Activated naive CD4-positive, alpha-beta T cell treated with anti-CD3 and anti-CD28 coated beads, Interleukin-2, amount 10 ng/mL, durations not matched to agents 7 days and 5 days (primary cell): ENCODE results near the gene DYNC1LI2.
A peak's percentile ranks its signal among the peaks of the same experiment; 100 is the strongest.

Experiments used
- CTCF ChIA-PET: fragments of 350-600 bp; sonication (Branson Sonifier 250); formaldehyde crosslinking; loops from one replicate; lab custom pipeline; 2021; ENCODE audit warnings: antibody characterized with exemption; lab: Charles Lee
- DNase-seq: peaks from one replicate; pipeline ENCODE4 v3.0.0-alpha.2; 2020
- H3K27ac Mint-ChIP-seq: one replicate; pipeline ENCODE4 v1.8.0; 2021; ENCODE audit warnings: mild to moderate bottlenecking, moderate library complexity, mixed read lengths
- H3K27me3 Mint-ChIP-seq: one replicate; pipeline ENCODE4 v1.8.0; 2021; ENCODE audit warnings: mild to moderate bottlenecking, mixed read lengths
- H3K36me3 Mint-ChIP-seq: one replicate; pipeline ENCODE4 v1.8.0; 2021; ENCODE audit warnings: mixed read lengths
- H3K4me1 Mint-ChIP-seq: one replicate; pipeline ENCODE4 v1.8.0; 2021; ENCODE audit warnings: mixed read lengths
- H3K4me3 Mint-ChIP-seq: one replicate; pipeline ENCODE4 v1.8.0; 2021; ENCODE audit warnings: mild to moderate bottlenecking, moderate library complexity, mixed read lengths
- H3K9me3 Mint-ChIP-seq: one replicate; pipeline ENCODE4 v1.8.0; 2021; ENCODE audit warnings: mixed read lengths

The DYNC1LI2 gene

DNA sequence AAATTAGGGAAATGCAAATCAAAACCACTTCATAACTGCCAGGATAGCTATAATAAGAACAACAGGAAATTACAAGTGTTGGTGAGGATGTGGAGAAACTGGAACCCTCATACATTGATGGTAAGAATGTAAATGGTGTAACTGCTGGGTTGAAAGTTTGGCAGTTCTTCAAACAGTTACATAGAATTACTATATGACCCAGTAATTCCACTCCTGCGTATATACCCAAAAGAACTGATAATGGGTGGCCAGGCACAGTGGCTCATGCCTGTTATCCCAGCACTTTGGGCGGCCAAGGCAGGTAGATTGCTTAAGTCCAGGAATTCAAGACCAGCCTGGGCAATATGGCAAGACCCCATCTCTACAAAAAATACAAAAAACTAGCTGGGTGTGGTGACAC lies 50.4 kb downstream of the DYNC1LI2 start:
- CTCF ChIA-PET: interaction anchor here (1.8 kb wide), 1 partner anchor 130 kb away, joined by 4 read pairs; the partner anchor contains the start of gene NAE1
- Mint-ChIP-seq H3K4me3 (no peak overlapping the region), H3K4me1 (peaks cover 8% of the 10 kb centered on the region), H3K27me3 (peaks cover 63% of the 10 kb centered on the region), H3K27ac (no peak overlapping the region), H3K9me3 (peaks cover 2% of the 10 kb centered on the region), H3K36me3 (no peaks in the 10 kb centered on the region)
- DNase-seq: no peak

DNA sequence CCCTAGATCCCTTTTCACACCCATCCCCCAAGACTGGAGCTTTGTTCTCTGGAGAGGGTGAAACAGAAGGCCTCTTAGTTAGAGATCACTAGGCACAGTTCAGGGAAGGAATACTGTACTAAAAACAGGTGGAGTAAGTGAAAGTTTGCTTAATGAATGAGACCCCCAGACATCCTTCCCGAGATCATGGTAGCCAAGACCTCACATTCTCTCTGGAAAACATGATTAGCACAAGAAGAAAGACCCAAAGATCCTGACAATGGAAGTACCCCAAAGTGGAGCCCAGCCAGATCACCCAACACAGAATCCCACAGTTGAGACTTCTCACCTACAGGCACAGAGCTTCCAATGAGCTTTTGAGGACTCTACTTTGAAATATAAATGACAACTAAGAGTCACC lies 51.5 kb downstream of the DYNC1LI2 start:
- CTCF ChIA-PET: interaction anchor here (1.8 kb wide), 2 partner anchors 92 to 131 kb away, joined by 4 to 8 read pairs; partner anchors contain the start of gene NAE1
- H3K36me3 Mint-ChIP-seq: no peaks in the 10 kb centered on the region
- H3K9me3 Mint-ChIP-seq: peaks cover 2% of the 10 kb centered on the region
- peaks cover 18% of the 10 kb centered on the region for H3K4me1 Mint-ChIP-seq
- DNase-seq: no peak
- no peak overlapping the region for H3K4me3 Mint-ChIP-seq
- H3K27ac Mint-ChIP-seq: no peak overlapping the region
- peaks cover 73% of the 10 kb centered on the region for H3K27me3 Mint-ChIP-seq

DNA sequence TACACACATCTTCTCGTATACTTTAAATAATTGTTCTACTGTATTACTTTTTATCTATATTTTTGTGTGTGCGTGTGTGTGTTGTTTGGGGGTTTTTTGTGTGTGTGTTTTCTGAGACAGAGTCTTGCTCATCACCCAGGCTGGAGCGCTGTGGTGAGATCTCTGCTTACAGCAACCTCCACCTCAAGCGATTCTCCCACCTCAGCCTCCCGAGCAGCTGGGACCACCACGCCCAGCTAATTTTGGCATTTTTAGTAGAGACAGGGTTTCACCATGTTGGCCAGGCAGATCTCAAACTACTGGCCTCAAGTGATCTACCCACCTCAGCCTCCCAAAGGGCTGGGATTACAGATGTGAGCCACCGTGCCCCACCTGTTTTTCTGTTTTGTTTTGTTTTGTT lies 53.4 kb downstream of the DYNC1LI2 start:
- peaks cover 2% of the 10 kb centered on the region for H3K9me3 Mint-ChIP-seq
- CTCF ChIA-PET: interaction anchor here (0.9 to 1.8 kb wide), 6 partner anchors 11 to 170 kb away, joined by 3 to 8 read pairs (median 4); partner anchors contain the start of gene DYNC1LI2
- peaks cover 20% of the 10 kb centered on the region for H3K4me1 Mint-ChIP-seq
- H3K4me3 Mint-ChIP-seq: no peak overlapping the region
- DNase-seq: no peak
- no peak overlapping the region for H3K27ac Mint-ChIP-seq
- no peaks in the 10 kb centered on the region for H3K36me3 Mint-ChIP-seq
- H3K27me3 Mint-ChIP-seq: peaks cover 73% of the 10 kb centered on the region

DNA sequence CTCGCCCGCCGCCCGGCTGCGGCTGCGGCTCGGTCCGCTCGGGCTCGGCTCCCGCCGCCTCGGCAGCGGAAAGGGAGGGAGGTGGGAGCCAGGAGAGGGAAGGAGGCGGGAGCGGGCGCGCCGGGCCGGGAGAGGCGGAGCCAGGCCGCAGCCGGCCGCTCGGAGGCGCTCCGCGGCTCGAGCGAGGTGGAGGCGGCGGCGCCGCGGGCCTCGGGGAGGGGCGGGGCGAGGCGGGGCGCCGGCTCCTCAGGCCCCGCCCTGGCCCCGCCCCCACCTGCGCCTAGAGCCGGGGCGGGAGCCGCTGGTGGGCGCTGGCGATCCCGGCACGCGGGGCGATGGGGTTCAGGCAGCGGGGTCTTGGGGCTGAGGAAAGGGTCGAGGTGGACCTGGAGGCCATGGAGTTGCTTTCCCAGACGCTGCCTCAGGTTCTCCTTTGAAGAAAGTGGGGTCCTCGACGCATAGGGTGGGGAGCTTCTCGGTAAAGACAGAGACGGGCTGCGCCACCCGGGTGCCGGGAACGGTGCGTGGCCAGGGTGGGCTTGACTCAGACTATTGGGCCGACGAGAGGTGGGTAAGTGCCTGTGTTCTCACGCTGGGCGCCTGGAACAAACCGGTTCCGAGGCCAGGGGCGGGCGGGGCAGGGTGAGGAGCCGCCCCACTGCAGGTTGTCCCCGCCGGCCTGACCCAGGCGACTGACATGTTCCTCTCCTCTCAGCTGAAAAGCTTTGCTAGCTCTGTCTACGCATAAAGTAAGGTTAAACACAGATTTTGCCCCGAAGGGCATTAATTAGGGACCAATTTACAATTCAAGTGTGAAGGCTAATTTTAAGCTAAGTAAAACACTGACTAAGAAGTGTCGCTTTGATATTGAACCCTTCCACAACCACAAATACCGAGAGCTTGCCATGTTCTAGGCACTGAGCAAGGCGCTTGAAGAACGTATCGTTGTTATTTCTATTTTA lies 54.5 kb downstream of the DYNC1LI2 start, which contains the start of gene CMTM4:
Gene CMTM4, minus strand, starts transcription at position 75 of the 962 bp plus-strand sequence. CDS start 218 bp downstream, outside the sequence.
- Mint-ChIP-seq H3K36me3 (no peaks in the 10 kb centered on the region), H3K27ac (no peak within 1 kb of the TSS), H3K4me1 (peaks cover 20% of the 10 kb centered on the region), H3K4me3 (peak within 1 kb of the TSS; percentile 72), H3K9me3 (peaks cover 2% of the 10 kb centered on the region), H3K27me3 (peaks cover 67% of the 10 kb centered on the region)
- CTCF ChIA-PET: interaction anchor here (0.9 to 1.3 kb wide), 4 partner anchors 10 to 171 kb away, joined by 3 to 5 read pairs (median 4); no protein-coding TSS in a partner anchor
- DNase-seq: peak; percentile 80

DNA sequence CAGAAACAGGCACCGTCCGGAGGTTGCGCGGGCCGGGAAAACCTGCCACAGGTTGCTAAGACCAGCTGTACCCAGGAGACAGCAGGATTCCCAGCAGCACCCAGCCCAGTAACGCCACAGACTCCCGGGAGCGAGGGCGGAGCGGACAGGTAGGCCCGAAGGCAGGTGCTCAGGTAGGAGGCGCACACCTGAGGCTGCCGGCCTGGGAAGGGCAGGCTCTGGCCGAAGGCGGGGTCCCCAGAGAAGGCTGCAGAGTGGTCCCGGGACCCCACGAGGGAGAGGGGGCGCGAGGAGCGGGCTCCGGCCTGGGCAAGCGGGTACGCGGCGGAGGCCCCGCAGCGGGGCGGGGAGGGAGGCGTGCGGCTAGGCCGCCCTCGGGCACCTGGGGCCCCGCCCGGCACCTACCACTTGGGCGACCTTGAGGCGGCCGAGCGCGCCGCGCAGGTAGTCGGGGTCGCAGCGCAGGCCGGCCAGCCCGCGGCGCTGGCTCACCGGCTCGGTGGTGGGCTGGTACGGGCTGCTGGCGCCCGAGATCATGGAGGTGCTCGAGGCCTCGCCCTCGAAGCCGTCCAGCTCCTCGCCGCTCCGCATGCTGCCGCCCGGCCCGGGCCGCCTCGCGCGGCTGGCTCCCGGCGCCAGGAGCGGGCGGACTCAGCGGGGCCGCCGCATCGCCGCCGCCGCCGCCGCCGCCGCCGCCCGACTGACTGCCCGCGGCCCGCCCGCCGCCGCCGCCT lies 55.3 kb downstream of the DYNC1LI2 start:
- CTCF ChIA-PET: interaction anchor here (1.1 kb wide), 1 partner anchor 25 kb away, joined by 3 read pairs; no protein-coding TSS in a partner anchor
- peaks cover 71% of the 10 kb centered on the region for H3K27me3 Mint-ChIP-seq
- no peak overlapping the region for H3K27ac Mint-ChIP-seq
- peak; percentile 33 for DNase-seq
- H3K9me3 Mint-ChIP-seq: peaks cover 2% of the 10 kb centered on the region
- peak overlapping the region; percentile 72 for H3K4me3 Mint-ChIP-seq
- H3K4me1 Mint-ChIP-seq: peaks cover 20% of the 10 kb centered on the region
- H3K36me3 Mint-ChIP-seq: no peaks in the 10 kb centered on the region

DNA sequence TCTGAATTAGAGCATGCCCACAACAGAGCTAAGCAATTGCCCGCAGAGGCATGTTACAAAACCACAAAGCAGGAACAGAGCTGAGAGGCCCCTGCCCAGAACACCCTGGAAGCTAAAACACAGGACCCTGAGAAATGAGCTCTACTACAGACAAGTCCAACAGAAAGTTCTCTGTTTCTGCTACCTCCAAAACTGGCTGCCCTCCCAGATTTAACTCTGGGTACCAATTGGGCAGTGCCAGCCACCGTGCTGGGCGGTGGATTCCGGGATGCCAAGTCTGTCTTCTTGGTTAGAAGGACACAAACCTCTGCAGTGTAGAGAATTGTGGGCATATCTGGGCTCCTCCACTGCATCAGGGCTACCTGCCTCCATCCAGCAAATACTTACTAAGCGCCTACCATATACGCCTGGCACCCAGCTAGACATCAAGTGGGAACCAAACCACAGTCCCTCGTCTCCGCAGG lies 55.9 kb downstream of the DYNC1LI2 start:
- Mint-ChIP-seq H3K27ac (no peak overlapping the region), H3K4me3 (peak overlapping the region; percentile 72), H3K27me3 (peaks cover 74% of the 10 kb centered on the region), H3K4me1 (peaks cover 16% of the 10 kb centered on the region), H3K36me3 (no peaks in the 10 kb centered on the region), H3K9me3 (no peaks in the 10 kb centered on the region)
- CTCF ChIA-PET: interaction anchor here (1.1 to 1.3 kb wide), 2 partner anchors 26 to 44 kb away, joined by 3 read pairs; no protein-coding TSS in a partner anchor
- no peak for DNase-seq

DNA sequence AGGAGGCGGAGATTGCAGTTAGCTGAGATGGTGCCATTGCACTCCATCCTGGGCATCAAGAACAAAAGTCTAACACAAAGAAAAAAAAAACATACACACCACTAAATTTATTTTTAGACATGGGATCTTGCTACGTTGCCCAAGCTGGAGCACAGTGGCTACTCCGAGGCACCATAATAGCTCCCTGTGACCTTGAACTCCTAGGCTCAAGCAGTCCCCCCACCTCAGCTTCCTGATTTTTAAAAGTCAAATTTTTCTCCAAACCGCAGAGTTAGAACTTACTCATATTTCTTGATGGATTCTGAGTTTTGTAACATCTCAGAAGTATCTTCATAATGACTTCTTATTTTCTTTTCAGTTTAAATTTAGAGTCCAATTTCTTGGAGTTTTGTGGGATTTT lies 58.3 kb downstream of the DYNC1LI2 start:
- peaks cover 54% of the 10 kb centered on the region for H3K27me3 Mint-ChIP-seq
- no peak overlapping the region for H3K4me3 Mint-ChIP-seq
- H3K4me1 Mint-ChIP-seq: peaks cover 16% of the 10 kb centered on the region
- no peaks in the 10 kb centered on the region for H3K9me3 Mint-ChIP-seq
- no peak for DNase-seq
- H3K27ac Mint-ChIP-seq: no peak overlapping the region
- CTCF ChIA-PET: no interaction called here
- H3K36me3 Mint-ChIP-seq: no peaks in the 10 kb centered on the region

DNA sequence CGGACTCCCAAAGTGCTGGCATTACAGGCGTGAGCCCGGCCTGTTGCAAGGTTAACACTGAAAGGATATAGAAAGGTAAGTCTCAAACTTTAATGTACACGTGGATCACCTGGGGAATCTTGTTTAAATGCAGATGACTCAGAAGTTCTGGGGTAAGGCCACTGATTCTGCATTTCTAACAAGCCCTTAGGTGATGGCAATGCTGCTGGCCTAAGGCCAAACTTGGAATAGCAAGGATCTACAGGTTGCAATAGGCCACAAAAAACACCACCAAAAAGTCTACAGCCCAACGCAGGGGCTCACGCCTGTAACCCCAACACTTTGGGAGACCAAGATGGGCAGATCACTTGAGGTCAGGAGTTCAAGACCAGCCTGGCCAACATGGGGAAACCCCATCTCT lies 59.1 kb downstream of the DYNC1LI2 start:
- no peak overlapping the region for H3K4me3 Mint-ChIP-seq
- H3K9me3 Mint-ChIP-seq: no peaks in the 10 kb centered on the region
- H3K36me3 Mint-ChIP-seq: no peaks in the 10 kb centered on the region
- no peak for DNase-seq
- H3K27ac Mint-ChIP-seq: no peak overlapping the region
- H3K27me3 Mint-ChIP-seq: peaks cover 46% of the 10 kb centered on the region
- CTCF ChIA-PET: no interaction called here
- H3K4me1 Mint-ChIP-seq: peaks cover 15% of the 10 kb centered on the region

DNA sequence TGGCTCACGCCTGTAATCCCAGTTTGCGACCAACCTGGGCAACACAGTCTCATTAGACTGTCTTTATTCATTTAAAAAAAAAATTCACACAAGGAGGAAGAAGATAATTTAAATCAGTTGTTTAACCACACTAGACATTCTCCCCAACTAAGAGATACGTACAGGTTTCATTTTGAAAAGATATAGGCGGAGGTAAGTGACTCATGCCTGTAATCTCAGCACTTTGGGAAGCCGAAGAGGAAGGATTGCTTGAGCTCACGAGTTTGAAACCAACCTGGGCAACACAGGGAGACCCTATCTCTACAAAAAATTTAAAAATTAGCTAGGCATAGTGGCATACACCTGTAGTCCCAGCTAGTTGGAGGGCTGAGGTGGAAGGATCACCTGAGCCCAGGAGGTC lies 60.2 kb downstream of the DYNC1LI2 start:
- no peak for DNase-seq
- H3K9me3 Mint-ChIP-seq: no peaks in the 10 kb centered on the region
- H3K27ac Mint-ChIP-seq: no peak overlapping the region
- H3K4me1 Mint-ChIP-seq: peaks cover 13% of the 10 kb centered on the region
- no peaks in the 10 kb centered on the region for H3K36me3 Mint-ChIP-seq
- no peak overlapping the region for H3K4me3 Mint-ChIP-seq
- peaks cover 39% of the 10 kb centered on the region for H3K27me3 Mint-ChIP-seq
- CTCF ChIA-PET: interaction anchor here (1.0 kb wide), 2 partner anchors 40 kb away, joined by 3 to 7 read pairs; no protein-coding TSS in a partner anchor

DNA sequence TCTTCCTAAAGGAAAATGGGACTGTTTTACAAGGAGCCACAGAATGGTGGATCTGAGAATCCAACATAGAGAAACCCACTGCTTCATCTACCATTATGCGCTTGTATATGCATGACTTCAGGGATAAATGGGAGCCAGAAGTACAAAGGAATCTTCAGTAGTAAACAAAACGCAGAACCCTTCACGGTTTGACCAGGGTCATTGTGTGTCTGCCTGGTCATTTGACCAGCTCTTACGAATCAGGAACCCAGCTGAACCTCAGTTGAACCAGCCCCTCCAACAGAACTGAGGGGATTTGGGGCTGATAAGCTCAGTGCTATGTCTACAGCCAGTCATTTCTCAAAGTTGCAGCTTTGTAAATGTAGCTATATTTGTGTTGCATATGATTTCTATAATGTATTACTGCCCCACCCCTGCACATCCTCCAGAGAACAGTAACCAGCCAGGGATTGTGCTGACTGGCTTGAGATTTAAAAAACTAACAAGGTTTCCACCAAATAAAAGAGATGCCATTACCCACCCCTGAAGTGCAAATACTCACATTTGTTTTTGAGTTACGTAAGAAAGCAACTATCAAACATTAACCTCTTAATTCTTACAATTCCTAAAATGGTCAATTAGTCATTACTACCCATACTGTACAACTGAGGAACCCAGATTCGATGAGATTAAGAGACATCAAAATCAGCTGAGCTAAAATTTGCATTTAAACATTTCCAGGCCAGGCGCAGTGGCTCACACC lies 61.1 kb downstream of the DYNC1LI2 start:
- peaks cover 6% of the 10 kb centered on the region for H3K4me1 Mint-ChIP-seq
- H3K4me3 Mint-ChIP-seq: no peak overlapping the region
- no peaks in the 10 kb centered on the region for H3K9me3 Mint-ChIP-seq
- no peaks in the 10 kb centered on the region for H3K36me3 Mint-ChIP-seq
- no peak overlapping the region for H3K27ac Mint-ChIP-seq
- DNase-seq: no peak
- H3K27me3 Mint-ChIP-seq: peaks cover 30% of the 10 kb centered on the region
- CTCF ChIA-PET: interaction anchor here (1.0 kb wide), 1 partner anchor 39 kb away, joined by 7 read pairs; no protein-coding TSS in a partner anchor

DNA sequence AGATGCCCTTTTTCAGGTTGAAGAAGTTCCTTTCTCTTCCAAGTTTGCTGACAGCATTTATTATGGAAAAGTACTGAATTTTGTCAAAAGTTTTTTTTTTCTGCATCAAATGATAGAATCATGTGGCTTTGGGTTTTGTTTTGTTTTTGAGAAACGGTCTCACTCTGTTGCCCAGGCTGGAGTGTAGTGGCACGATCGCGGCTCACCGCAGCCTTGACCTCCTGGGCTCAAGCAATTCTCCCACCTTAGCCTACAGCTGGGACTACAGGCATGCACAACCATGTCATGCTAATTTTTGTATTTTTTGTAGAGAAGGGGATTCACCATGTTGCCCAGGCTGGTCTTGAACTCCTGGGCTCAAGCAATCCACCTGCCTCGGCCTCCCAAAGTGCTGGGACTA lies 62.1 kb downstream of the DYNC1LI2 start:
- CTCF ChIA-PET: no interaction called here
- H3K4me3 Mint-ChIP-seq: no peak overlapping the region
- H3K9me3 Mint-ChIP-seq: no peaks in the 10 kb centered on the region
- H3K27ac Mint-ChIP-seq: no peak overlapping the region
- no peaks in the 10 kb centered on the region for H3K4me1 Mint-ChIP-seq
- H3K36me3 Mint-ChIP-seq: no peaks in the 10 kb centered on the region
- no peak for DNase-seq
- H3K27me3 Mint-ChIP-seq: peaks cover 21% of the 10 kb centered on the region

DNA sequence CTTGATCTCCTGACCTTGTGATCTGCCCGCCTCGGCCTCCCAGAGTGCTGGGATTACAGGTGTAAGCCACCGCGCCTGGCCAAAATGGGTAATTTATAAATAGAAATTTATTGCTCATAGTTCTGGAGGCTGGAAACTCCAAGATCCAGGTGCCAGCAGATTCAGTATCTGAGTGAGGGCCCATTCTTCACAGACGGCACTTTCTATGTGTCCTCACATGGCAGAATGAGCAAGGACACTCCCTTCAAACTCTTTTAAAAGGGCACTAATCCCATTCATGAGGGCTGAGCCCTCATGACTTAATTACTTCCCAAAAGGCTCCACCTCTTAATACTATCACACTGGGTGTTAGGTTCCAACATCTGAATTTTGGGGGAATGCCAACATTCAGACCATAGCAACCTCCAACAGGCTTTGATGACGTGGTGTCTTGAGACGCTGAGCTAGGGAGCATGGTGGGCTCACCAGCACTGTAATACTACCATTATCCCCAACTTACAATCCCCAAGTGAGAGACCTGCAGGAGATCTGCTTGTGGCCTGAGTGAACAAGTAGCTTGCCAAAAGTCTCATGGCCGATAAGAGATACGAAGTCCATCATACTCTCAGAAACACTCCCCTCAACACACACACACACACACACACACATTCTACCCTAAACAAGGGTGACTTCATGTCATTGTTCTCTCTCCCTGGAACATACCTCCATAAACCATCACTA lies 63.3 kb downstream of the DYNC1LI2 start:
- H3K9me3 Mint-ChIP-seq: no peaks in the 10 kb centered on the region
- H3K36me3 Mint-ChIP-seq: no peaks in the 10 kb centered on the region
- no peaks in the 10 kb centered on the region for H3K4me1 Mint-ChIP-seq
- no peak overlapping the region for H3K27ac Mint-ChIP-seq
- CTCF ChIA-PET: no interaction called here
- DNase-seq: no peak
- peaks cover 15% of the 10 kb centered on the region for H3K27me3 Mint-ChIP-seq
- H3K4me3 Mint-ChIP-seq: no peak overlapping the region
